ENCODE data around the gene ITGA11. TPM values are rescaled to one million over a fixed set of nuclear protein-coding genes. Genes with fewer than 3 reads are reported as not detected.

The ITGA11 gene
- total RNA-seq, 1 donor from 2014 or later, result 7.0 TPM

DNA sequence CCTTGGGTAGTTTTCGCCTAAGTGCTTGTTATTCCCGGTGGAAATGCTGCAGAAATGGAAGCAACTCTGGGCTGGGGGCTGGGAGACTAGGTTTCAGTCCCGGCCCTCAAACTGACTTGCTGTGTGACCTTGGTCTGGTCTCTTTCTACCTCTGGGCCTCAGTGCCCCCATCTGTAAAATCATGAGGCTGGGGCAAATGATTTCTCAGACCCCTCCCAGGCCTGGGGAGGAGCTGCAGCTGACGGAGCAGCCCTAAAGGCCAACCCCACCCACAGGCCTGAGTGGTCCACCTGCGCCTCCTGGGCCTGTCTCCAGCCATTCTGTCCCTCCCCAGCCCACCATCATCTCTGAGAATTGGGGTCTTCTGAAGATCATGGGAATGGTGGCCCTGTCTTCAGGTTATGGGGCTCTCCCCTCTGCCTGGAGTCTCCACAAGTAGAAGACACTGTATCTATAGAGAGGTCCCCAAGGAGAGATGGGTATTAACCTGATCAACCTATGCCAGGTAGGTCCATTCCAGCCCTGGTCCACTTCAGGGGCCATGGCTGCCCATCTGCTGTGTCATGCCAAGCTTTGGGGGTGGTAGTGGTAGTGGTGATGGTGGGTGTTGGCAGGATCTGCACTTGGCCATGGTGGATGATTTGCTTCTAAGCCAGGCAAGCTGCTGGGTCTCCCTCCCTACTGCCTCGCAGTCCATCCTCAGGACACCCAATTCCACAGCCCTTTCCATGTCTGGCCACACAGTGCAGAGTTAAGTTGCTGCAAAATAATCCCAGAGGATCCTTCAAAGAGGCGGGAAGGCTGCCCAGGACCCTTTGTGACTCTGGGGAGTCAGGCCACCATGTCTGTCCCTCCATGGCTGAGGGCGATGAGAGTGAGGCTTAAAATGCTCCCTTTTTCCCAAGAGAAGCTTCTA lies 46.0 kb downstream of the ITGA11 start:
- Histone ChIP-seq H3K4me3 (ENCODE audit: low read depth, low read length) (no peak overlapping the region), H3K27me3 (ENCODE audit: control insufficient read depth, insufficient read depth, low read length) (peaks cover 2% of the 10 kb centered on the region), H3K36me3 (ENCODE audit: control insufficient read depth, insufficient read depth, low read length) (no peaks in the 10 kb centered on the region)
- no peak for DNase-seq (ENCODE audit: low read depth)
- TF ChIP-seq, protein P1, sequence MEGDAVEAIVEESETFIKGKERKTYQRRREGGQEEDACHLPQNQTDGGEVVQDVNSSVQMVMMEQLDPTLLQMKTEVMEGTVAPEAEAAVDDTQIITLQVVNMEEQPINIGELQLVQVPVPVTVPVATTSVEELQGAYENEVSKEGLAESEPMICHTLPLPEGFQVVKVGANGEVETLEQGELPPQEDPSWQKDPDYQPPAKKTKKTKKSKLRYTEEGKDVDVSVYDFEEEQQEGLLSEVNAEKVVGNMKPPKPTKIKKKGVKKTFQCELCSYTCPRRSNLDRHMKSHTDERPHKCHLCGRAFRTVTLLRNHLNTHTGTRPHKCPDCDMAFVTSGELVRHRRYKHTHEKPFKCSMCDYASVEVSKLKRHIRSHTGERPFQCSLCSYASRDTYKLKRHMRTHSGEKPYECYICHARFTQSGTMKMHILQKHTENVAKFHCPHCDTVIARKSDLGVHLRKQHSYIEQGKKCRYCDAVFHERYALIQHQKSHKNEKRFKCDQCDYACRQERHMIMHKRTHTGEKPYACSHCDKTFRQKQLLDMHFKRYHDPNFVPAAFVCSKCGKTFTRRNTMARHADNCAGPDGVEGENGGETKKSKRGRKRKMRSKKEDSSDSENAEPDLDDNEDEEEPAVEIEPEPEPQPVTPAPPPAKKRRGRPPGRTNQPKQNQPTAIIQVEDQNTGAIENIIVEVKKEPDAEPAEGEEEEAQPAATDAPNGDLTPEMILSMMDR (IDR thresholded peaks at IDR 0.05; ENCODE audit: insufficient read depth, low read length, poor library complexity, severe bottlenecking), result no peak

DNA sequence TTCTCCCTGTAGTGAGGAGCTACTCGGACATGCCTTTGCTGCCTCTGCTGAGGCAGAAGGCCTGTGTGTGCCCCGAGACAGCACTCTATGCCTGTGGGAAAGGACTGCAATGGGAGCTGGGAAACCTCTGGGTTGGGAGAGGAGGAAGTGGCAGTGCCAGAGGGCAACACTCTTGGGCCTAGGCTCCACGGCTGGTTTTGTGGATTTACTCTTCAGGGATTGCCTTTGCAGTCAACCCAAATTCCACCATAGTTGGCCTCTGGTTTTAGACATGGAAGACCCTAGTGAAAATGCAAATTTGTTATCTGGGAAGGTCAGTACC lies 46.8 kb downstream of the ITGA11 start:
- DNase-seq (ENCODE audit: low read depth), result no peak
- Histone ChIP-seq H3K36me3 (ENCODE audit: control insufficient read depth, insufficient read depth, low read length) (no peaks in the 10 kb centered on the region), H3K27me3 (ENCODE audit: control insufficient read depth, insufficient read depth, low read length) (peaks cover 2% of the 10 kb centered on the region), H3K4me3 (ENCODE audit: low read depth, low read length) (no peak overlapping the region)
- TF ChIP-seq, protein P1 (IDR thresholded peaks at IDR 0.05; ENCODE audit: insufficient read depth, low read length, poor library complexity, severe bottlenecking), result no peak

GRCh38 chr15:68384451-68385239 lies 47.3 kb downstream of the ITGA11 start:
- DNase-seq (ENCODE audit: low read depth), result peak; percentile 65
- TF ChIP-seq, protein P1 (IDR thresholded peaks at IDR 0.05; ENCODE audit: insufficient read depth, low read length, poor library complexity, severe bottlenecking), result no peak
- no peak overlapping the region for H3K4me3 ChIP-seq (ENCODE audit: low read depth, low read length)
- no peaks in the 10 kb centered on the region for H3K36me3 ChIP-seq (ENCODE audit: control insufficient read depth, insufficient read depth, low read length)
- peaks cover 2% of the 10 kb centered on the region for H3K27me3 ChIP-seq (ENCODE audit: control insufficient read depth, insufficient read depth, low read length)

- no peak for DNase-seq (ENCODE audit: low read depth)
- Histone ChIP-seq H3K36me3 (ENCODE audit: control insufficient read depth, insufficient read depth, low read length) (no peaks in the 10 kb centered on the region), H3K4me3 (ENCODE audit: low read depth, low read length) (no peak overlapping the region), H3K27me3 (ENCODE audit: control insufficient read depth, insufficient read depth, low read length) (peaks cover 2% of the 10 kb centered on the region)
- TF ChIP-seq, protein P1 (IDR thresholded peaks at IDR 0.05; ENCODE audit: insufficient read depth, low read length, poor library complexity, severe bottlenecking), result peak; percentile 65
Observed at GRCh38 chr15:68383161-68384074, 48.5 kb downstream of the ITGA11 start.

DNA sequence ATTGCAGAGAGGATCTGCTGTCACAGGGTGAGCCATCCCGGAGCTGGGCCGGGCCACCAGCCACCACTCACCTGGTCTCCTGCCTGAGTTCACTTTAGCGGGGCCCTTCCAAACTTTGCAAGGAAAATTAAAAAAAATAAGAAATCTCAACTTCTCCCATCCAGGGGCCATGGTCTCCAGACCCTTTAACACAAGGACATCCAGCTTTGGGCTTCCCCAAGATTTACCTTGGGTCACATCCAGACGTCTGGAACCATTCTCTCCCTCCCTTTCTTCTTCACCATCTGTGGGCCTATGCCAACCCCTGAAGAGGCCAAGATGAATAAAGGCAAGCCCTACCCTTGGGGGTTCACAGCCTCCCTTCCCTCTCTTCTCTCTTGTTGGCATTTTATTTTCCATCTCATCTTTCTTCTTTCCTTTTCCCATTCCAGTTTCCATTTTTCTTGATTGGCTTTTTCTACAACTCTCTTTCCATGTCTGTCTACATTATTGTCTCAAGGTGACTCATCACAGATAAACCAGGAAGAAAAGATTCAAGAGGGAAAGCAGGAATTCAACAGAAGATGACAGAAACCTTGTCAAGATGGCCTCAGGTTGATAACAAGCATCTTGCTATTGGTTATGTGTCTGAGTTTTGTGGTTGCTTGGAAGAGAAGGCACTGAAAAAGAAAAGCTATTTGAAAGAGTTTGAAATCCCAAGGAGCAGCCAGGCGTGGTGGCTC lies 49.5 kb downstream of the ITGA11 start:
- no peaks in the 10 kb centered on the region for H3K36me3 ChIP-seq (ENCODE audit: control insufficient read depth, insufficient read depth, low read length)
- DNase-seq (ENCODE audit: low read depth), result no peak
- TF ChIP-seq, protein P1 (IDR thresholded peaks at IDR 0.05; ENCODE audit: insufficient read depth, low read length, poor library complexity, severe bottlenecking), result no peak
- H3K27me3 ChIP-seq (ENCODE audit: control insufficient read depth, insufficient read depth, low read length), result peaks cover 2% of the 10 kb centered on the region
- H3K4me3 ChIP-seq (ENCODE audit: low read depth, low read length), result no peak overlapping the region
